Measurements from ENCODE around the gene H6PD.

H6PD gene

GRCh38 chr1:9234223-9235095 lies at the start of gene H6PD:
H6PD (plus strand) TSS chr1:9234774; CDS start chr1:9244935, 10,161 bp downstream.
- DNase-seq, result peak; percentile 14 to 38

GRCh38 chr1:9186082-9186859 lies 48.3 kb upstream of the H6PD start:
- no peak for DNase-seq

GRCh38 chr1:9187004-9187403 lies 47.6 kb upstream of the H6PD start:
- DNase-seq, result no peak

- DNase-seq, result no peak
Observed at GRCh38 chr1:9190234-9190633, 44.3 kb upstream of the H6PD start.

- DNase-seq, result no peak
Observed at GRCh38 chr1:9191231-9191630, 43.3 kb upstream of the H6PD start.

GRCh38 chr1:9192578-9193232 lies 41.9 kb upstream of the H6PD start:
- DNase-seq, result no peak

GRCh38 chr1:9193233-9193625 lies 41.3 kb upstream of the H6PD start:
- no peak for DNase-seq

GRCh38 chr1:9194024-9194423 lies 40.5 kb upstream of the H6PD start:
- no peak for DNase-seq

- DNase-seq, result no peak
Observed at GRCh38 chr1:9195651-9196050, 38.9 kb upstream of the H6PD start.

- peak in 1 of 2 experiments; percentile 15 for DNase-seq
Observed at GRCh38 chr1:9196129-9197040, 38.2 kb upstream of the H6PD start.

GRCh38 chr1:9197186-9198099 lies 37.1 kb upstream of the H6PD start:
- no peak for DNase-seq

GRCh38 chr1:9198538-9199361 lies 35.8 kb upstream of the H6PD start:
- no peak for DNase-seq

GRCh38 chr1:9200441-9200840 lies 34.1 kb upstream of the H6PD start:
- no peak for DNase-seq

GRCh38 chr1:9201401-9202239 lies 33.0 kb upstream of the H6PD start:
- no peak for DNase-seq

- no peak for DNase-seq
Observed at GRCh38 chr1:9202240-9202870, 32.2 kb upstream of the H6PD start.

GRCh38 chr1:9203511-9203982 lies 31.0 kb upstream of the H6PD start:
- no peak for DNase-seq

- DNase-seq, result no peak
Observed at GRCh38 chr1:9204156-9204720, 30.3 kb upstream of the H6PD start.

GRCh38 chr1:9207086-9207485 lies 27.5 kb upstream of the H6PD start:
- DNase-seq, result no peak
